HG03025 (cell line): Measurements from ENCODE around the gene MAGI2.
"Not testable (repeated sequence)": the region's sequence is repeated elsewhere in the genome, so short reads cannot be mapped to it uniquely, and the experiment has no call there.

Experiments used
- ATAC-seq: cut with Tn5 transposase; IDR thresholded peaks from one replicate; pipeline ENCODE4 v1.9.1; 2021; ENCODE audit warnings: mild to moderate bottlenecking, moderate library complexity; ENCODE audit not compliant: unreplicated experiment, low FRiP score

MAGI2 gene

GRCh38 chr7:79452032-79452494 lies 1.4 kb downstream of the MAGI2 start:
- no peak for ATAC-seq

GRCh38 chr7:79451580-79451979 lies 1.9 kb downstream of the MAGI2 start:
- ATAC-seq, result no peak

- ATAC-seq, result not testable (repeated sequence)
Measured at GRCh38 chr7:79442766-79443165, 10.7 kb downstream of the MAGI2 start.

- no peak for ATAC-seq
Measured at GRCh38 chr7:79436378-79436777, 17.1 kb downstream of the MAGI2 start.

DNA sequence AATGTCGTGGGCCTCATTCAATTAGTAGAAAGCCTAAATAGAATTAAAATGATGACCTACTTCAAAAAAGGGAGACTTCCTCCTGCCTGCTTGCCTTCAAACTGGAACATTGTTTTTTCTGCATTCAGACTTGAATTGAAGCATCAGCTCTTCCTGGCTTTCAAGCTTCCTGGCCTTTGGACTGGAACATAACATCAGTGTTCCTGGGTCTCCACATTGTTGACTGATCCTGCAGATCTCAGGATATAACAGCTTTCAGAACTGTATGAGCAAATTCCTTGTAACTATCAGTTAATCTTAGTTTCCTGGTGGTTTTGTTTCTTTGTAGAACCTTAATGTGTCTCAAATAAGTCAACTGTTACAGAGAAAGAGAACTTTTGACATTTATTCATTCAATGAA lies 18.6 kb downstream of the MAGI2 start:
- ATAC-seq, result no peak

- ATAC-seq, result no peak
Measured at GRCh38 chr7:79434098-79434497, 19.4 kb downstream of the MAGI2 start.

DNA sequence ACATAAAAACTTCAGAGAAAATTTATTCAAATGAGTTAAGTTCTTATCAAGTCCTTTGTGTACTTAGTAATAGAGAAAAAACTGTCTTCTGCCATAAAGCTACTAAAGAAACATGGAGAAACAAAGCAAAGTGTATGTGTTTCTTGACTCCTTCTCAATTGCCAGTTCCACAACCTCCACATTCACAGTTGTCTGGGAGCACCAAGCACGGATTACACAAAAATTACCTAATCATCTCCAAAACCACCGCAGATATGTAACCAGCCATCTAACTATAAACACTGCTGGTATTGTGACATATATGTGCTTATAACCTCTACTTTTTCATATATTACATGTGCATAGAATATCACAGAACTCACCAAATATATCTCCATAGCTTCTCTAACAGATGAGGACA lies 23.1 kb downstream of the MAGI2 start:
- no peak for ATAC-seq

DNA sequence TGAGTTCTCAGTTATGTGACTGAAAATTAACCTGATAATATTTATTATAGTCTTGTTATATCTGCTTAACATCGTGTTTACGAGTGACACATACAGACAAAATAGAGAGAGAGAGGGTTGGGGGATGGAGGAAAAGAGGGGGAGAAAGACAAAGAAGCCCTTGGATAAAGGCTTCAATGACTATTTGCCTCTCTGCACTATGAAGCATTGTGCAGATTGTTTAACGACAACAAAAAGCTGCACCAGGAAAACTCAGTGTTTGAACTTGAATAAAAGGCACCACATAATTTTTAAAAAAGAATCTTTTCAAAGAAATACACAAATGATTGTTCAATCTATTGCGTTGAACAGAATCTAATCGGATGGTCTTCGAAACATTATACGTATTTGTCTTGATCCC lies 27.8 kb downstream of the MAGI2 start:
- no peak for ATAC-seq

- no peak for ATAC-seq
Measured at GRCh38 chr7:79421751-79422150, 31.7 kb downstream of the MAGI2 start.

- ATAC-seq, result no peak
Measured at GRCh38 chr7:79420464-79420863, 33.0 kb downstream of the MAGI2 start.

DNA sequence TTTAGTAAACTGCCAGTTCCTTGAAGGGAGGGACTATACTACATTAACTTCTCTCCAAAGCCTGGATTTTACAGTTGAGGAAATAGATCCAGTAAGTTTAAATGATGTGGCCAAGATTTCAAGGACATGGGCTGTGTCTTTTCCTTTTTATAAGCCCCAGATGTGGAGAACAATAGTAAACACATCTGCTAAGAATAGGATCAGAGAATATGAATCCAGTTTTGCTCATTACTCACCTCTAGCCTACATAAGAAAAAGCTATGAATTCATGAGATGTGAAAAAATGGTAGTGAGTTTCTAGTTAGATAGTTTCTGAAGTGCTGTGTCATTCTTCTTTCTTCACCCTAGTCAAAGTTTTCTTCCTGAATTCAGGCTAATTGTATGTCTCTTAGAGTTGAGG lies 38.6 kb downstream of the MAGI2 start:
- no peak for ATAC-seq

GRCh38 chr7:79412915-79413314 lies 40.6 kb downstream of the MAGI2 start:
- ATAC-seq, result no peak

- no peak for ATAC-seq
Measured at GRCh38 chr7:79412438-79412837, 41.0 kb downstream of the MAGI2 start.

DNA sequence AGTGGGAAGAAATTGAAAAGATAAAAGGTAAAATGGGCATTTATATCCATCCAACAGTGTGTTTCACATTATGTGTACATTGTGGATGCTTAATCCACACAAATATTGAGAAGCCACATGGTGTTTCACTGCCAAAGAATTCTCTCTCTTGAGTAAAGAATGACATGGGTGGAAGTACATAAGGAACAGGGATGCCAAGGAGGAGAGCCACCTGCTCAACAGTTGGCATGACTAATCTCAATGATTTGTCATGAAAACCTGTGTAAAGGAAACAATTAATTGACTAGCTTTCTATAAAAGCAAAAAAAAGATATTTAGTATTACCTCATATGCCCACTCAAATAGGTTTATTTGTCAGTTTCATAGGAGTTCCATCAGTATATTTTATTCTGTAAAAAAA lies 43.1 kb downstream of the MAGI2 start:
- no peak for ATAC-seq

DNA sequence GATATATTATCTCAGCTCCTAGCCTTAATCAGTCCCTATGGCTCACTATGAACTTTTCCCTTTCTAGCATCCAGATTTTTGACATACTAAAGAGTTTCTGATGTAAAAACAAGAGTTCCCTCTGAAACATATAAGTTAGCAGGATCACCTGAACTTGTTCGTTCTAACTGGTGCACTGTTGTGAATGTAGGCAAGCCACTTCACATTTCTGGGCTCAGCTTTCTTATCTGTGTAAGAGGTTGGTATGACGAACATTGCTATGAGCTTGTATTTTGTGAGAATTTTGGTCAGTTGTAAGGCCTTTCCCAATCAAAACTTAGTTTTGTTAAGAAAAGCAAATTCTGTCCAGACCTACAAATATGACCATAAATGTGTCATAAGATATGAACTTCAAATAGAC lies 46.1 kb downstream of the MAGI2 start:
- no peak for ATAC-seq

- no peak for ATAC-seq
Measured at GRCh38 chr7:79406371-79406770, 47.1 kb downstream of the MAGI2 start.

GRCh38 chr7:79405368-79405767 lies 48.1 kb downstream of the MAGI2 start:
- no peak for ATAC-seq

- ATAC-seq, result no peak
Measured at GRCh38 chr7:79403879-79404278, 49.6 kb downstream of the MAGI2 start.

DNA sequence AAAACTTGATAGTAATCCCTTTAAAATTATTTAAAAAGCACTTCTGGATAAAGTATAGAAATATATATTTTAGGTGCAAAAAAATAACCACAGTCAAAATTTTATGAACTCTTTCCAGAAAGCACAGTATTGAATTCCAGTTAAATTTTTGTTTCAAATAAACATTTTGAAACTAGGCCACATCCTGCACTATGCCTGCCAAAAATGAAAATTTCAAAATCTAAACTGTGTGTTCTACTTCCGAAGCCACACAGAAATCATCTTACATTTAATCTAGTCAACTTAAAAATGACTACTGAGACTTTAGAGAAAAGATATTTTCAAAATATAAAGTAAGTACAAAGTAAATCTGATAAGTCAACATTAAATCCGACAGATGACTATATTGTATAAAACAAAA lies 50.0 kb downstream of the MAGI2 start:
- ATAC-seq, result no peak

- no peak for ATAC-seq
Measured at GRCh38 chr7:79401254-79401653, 52.2 kb downstream of the MAGI2 start.

- ATAC-seq, result no peak
Measured at GRCh38 chr7:79400222-79400621, 53.2 kb downstream of the MAGI2 start.

DNA sequence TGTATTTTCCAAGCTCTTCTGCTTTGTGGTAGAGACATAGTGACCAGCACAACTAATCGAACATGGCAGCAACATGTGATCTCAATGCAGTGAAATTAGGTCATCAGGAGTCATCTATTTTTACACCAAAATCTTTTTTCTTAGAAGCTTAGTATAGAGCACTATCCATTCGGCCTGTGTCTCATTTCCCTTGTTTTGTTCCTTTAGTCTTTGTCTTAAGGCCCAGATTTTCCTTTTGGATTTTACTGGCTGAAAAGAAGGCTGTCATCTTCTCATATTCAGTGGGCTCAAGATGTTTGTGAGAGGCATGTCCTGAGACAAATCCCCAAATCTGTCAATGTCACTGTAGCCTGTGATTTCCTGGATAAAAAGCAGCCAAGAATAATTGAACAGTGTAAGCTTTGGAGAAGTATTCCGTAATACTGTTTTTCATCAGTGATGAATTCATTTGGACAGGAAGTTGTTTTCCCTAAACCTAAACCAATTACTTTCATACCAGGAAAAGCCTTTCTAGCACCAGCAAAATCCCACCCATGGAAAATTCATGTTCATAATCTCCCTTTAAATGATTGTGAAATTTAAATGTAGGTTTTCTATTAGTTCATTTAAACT lies 55.2 kb downstream of the MAGI2 start:
- no peak for ATAC-seq
